ENCODE results near the gene SAMD14.

SAMD14 gene

DNA sequence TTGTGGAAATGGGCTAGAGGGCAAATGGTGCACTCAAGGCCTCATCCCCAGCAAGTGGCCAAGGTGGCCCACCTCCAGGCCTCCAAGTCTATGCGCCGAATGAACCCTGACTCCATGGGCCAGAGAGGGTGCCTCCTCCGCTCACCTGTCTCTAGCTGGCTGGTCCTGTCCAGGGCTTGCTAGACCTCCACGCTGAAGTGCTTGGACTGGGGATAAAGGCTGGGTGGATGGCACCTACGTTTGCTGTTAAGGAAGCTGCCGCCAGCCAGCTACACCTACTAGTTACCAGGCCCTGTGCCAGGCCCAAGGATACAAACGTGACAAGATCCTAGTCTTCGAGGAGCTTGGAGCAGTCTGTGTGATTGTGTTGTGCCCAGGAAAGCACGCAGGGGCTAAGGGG lies 35.1 kb upstream of the SAMD14 start:
- DNase-seq: no peak

DNA sequence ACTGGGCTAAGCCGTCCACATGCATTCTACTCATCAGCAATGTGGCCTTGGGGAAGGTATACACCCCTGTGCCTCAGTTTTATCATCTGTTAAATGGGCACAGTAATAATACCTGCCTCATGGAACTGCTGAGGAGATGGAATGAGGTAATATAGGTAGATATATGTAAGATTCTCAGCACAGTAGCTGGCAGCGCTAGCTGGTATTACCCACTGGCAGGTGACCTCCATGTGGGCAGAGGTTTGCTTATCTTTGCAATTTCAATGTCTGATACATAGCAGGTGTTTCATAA lies 34.7 kb upstream of the SAMD14 start:
- no peak for DNase-seq

DNA sequence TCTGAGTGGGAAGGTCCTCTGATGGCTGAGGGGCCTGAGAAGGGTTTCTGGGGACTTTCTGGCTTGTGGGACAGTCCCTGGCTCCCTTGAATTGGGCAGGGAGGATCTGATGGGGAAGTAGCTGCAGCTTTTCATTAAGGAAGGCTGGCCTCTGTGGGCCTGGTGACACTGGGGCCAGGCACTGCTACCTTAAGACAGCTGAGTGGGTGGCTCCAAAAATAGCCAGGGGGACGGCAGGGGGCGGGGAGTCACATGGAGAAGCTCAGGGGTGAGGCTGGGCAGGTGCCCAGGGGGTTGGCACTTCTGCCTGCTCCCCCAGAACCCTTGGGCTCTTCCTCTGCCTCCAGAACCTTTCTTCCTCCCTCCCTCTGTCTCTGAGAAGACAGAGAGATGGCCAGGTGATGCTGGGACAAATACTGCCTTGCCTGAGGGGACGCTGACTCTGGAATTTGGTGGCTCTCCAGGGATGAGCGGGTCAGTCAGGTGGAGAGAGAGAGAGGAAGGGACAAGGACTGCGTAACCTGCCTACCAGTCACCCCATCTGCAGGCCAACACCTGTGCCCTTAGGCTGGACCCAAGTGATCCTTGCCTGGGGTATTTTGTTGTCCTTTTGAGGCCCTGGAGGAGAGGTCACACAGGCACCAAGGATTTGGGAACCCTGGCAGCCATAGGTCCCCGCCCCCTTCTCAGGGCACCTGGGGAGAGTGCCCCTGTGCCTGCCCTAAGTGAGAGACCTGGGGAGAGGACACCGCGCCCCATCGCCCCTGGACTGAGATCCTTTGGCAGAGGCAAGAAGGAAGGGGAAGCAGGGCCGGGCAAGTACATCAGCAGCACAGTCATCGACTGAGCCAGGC lies 34.1 kb upstream of the SAMD14 start:
- no peak for DNase-seq

DNA sequence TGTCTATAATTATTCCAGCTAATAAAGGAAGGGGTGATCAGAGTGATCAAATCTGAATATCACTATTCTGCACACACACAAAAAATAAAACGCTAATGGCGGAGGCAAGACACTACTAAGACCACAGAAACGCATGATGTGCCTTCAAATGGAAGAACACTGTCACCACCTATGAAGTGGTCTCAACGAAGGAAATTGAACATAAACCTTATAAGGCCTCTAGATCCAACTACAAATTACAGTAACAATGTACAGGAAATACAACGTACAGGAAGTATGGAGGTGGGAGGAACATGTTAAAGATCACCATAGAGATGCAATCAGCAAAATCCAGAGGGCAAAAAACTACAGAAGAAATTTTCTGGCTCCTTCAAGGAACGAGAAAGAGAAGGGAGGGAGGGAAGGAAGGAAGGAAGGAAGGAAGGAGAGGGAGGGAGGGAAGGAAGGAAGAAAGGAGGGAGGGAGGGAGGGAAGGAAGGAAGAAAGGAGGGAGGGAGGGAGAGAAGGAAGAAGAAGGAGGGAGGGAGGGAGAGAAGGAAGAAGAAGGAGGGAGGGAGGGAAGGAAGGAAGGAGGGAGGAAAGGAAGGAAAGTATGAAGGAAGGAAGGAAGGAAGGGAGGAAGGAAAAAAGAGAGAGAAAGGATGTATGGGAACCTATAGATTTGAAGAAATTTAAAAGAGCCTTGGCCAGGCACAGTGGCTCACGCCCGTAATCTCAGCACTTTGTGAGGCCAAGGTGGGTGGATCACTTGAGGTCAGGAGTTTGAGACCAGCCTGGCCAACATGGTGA lies 32.7 kb upstream of the SAMD14 start:
- no peak for DNase-seq

DNA sequence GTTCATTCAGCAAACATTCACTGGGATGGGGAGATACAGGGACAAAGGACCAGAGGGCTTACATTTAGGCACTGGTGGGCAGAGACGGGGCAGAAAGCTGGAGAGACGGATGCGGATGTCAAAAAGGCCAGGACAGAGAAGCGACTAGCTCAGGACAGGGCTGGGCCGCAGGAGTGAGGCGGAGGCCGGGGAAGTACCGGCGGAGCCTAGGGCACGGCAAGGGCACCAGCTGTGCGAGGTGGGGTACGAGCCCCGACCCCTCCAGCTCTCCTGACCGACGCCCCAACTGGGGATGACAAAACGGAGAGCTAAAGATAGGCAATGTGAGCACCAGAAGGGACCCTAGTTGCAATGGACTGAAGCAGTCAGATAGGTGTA lies 31.9 kb upstream of the SAMD14 start:
- DNase-seq: no peak

DNA sequence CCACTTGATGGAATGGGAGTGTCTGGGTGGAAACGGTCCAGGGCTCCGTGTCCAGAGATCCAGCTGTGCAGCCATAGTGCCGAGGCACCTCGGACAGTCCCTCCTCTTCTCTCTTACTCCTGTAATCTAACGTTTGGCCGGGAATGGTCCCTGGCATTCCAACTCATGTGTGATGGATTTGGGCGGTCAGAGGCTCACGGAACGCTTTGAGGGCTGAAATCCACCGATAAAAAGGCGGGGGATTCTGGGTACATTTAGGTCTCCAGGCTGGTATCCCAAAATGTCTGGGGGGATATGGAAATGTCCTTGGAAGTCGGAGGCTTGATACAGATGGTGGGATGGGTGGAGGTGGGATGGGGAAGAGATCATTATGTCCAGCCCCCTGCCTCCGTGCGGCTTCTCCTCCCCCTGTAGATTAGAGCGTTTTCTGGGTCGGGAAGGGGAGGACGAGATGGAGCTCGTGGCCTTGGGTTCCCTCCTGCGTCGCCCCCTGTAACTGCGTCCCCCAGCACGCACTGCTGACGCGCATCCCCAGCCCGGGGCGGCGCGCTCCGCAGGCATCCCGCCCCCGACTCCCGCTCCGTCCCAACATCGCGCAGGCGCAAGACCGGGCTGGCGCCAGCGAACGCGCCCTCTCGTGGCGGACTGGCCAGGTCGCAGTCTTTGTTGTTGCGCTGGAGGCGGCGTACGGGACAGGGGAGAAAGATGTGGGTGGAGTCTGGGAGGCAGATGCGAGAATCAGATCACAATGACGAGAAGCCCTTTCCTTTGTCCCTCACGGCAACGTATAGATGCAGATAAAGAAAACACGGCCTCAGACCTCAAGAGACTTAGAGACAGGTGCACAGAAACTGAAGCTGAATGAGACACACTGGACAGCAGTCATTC lies 31.3 kb upstream of the SAMD14 start:
- DNase-seq: peak; percentile 96

DNA sequence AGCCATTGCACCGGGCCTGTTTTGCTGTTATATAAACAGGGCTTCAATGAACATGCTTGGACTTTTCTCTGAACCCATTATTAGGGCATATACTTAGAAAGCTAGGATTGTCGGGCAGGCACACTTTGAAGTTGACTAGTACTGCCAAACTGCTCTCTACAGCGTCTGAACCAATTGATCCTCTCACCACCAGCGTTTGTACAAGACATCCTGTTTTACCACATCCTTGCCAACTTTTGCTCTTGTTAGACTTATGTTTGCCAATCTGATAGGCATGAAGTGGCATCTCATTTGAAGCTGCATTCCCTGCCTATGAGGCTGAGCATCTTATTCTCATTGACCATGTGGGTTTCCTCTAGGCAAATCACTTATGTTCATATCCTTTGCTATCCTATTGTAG lies 27.9 kb upstream of the SAMD14 start:
- peak; percentile 47 for DNase-seq

DNA sequence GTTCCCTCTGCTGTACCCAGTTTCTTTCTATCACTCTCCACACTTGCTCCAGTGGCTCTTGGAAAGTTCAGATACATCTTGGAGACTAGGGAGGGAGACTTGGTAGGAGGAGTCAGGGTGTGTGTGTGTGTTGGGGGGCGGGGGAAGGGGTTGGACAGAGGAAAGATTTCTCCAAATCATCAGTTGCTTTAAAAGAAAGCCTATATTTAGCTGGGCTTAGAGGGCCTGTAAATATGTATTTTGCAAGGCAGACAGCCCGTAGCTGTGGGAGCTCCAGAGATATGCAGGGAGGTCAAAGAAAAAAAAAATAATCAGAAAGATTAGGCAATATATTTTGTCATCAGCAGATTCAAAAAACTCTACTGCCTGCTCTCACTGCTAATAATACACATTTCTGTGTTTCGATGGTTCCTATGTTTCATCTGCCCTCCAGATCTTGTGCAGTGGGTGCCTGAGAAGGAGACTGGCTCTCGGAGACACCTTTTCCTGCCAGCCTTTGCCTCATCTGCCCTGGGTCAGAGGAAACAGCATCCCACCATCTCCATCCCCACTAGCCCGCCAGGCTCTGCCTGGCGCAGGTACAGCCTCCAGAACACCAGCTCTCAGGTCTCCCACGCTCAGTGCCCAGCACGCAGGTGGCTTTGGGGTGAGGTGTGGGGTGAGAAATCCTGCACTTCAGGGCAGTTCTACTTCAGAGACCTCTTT lies 25.3 kb upstream of the SAMD14 start:
- no peak for DNase-seq

DNA sequence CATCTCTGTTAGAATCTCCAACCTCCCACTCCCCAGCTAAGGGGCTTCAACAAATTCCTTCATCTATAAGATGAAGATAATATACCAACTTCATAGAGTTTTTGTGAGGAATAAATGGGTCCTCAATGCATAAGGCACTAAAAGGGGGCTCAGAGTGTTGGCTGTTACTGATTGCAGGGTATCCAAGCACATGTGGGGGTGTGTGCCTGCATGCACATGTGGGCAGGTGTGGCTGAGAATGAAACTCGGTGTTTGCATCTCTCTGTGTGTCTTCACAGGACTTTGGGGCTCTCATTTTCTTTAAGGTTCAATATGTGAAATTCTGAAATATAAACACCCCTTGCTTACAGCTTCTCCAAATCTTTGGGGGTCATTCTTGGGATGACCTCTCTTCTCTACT lies 24.6 kb upstream of the SAMD14 start:
- no peak for DNase-seq

DNA sequence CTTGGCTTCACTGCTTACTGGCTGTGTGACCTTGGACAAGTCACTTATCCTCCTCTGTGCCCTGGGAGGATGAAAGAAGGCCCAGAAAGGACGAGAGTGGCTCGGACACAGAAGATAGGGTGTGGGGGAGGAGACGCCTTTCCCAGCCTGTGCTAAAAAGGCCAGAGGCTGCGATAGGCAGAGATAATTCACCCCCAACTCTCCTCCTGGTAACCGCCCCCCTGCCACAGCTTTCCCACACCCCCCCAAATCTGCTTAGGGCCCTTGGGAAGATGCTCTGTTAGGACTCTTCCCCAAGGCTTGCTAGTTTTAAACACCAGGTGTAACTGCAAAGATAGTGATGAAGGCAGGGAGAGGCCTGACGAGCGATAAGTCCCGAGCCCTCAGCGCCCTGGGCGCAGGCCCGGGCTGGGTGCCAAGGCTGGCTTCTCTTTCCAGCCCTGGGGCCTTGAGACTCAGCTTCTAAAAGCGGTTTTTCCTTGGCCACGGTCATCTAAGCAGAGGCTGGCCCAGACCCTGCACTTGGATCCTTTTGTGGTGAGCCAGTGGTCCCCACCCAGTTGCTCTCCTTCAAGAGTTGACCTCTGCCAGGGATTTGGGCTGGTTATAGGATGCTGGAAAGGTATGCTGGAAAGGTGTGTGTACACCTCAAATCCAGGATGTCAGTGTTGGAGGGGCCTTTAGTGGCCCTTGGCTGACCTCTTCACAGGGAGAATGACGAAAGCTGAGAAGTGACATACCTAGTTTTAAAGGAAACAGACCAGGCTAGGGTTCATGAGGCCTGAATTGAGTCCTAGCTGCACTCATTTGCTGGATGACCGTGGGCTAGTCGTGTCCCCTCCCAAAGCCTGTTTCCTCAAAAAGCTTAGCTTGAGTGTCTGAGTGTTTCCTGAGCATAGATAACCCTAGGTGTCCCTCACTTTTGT lies 24.0 kb upstream of the SAMD14 start:
- DNase-seq: no peak

DNA sequence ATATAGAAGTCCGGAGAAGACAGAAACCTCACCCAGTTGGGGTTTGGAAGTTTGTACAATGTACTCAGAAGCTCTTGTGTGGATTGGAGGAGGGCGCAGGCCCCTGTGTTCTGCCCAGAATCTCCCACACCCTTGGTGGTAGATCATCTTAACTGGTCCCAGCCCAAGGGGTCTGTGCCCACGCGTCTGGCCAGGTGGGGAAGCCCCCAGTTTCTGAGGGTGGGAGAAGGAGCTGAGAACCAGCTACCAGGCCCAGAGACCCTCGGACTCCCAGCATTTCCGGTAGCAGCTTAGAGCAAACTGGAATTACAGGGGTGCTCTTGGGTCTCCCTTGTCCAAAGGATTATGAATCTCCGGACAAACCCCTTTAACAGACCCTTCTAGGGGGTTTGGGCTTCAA lies 22.8 kb upstream of the SAMD14 start:
- DNase-seq: no peak

DNA sequence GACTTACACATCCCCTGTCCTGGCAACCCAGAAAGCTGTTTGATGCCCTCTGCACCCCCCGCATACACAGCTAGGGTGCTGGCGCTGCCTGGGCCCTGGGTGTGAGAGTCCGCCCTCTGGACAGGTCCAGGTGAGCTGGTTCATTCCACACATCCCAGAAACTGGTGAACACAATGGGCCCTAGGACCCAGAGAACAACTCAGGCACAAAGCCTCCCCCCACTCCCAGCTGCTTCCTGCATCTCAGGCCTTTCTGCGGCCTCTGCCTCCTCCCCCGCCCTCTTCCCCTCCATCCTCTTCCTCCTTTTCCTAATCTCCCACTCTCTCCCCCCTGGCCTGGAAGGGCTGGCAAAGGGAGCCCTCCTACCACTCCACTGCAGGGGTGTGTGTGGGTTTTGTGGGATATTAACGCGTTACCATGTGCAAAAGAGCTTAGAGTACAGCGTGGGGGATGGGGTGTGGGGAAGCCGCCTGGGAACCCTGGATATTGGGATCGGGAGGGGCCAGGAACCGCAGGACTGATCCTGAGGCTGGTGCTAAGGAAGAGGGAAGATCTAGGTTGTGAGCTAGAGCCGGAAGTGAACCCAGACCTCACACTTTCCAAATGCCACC lies 22.1 kb upstream of the SAMD14 start:
- peak; percentile 63 for DNase-seq

DNA sequence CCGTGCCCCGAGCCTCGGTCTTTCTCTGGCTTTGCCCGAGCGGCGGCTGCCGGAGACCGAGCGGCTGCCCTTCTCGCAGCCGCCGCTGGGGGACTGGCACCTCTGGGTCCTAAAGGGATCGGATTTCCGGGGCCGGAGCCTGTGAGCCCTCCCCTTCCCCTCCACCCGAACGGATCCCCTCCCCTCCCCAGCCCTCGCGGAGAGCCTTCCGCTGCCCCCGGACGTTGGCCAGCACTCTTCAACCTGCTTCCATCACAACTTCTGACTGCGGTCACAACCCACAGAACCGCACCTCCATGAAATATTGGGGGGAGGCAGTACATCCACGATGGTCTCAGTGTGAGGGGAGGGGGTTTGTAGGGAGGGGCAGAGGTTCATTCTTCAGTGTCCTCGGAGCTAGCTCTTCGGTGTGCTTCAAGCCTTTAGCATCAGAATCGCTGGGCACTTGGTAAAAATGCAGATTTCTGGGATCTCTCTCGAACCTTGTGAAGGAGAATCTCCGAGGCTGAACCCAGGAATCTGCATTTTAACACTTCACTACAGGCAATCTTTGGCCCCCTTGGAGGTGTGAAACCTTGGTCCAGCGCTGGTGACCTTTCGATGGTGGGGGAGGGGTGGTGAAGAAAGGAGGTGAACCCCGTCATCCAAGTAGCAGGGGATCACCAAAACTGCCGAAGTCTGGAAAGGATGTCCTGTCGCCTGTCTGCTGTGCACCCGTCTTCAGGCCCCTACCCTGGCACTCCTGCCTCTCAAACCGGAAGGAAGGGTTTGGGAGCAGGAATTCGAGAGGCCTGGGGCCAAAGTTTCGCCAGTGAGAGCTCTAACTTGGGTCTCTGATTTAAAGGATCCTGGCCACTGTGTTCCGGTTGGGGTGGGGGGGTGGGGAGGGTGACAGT lies 21.3 kb upstream of the SAMD14 start:
- peak; percentile 91 for DNase-seq

DNA sequence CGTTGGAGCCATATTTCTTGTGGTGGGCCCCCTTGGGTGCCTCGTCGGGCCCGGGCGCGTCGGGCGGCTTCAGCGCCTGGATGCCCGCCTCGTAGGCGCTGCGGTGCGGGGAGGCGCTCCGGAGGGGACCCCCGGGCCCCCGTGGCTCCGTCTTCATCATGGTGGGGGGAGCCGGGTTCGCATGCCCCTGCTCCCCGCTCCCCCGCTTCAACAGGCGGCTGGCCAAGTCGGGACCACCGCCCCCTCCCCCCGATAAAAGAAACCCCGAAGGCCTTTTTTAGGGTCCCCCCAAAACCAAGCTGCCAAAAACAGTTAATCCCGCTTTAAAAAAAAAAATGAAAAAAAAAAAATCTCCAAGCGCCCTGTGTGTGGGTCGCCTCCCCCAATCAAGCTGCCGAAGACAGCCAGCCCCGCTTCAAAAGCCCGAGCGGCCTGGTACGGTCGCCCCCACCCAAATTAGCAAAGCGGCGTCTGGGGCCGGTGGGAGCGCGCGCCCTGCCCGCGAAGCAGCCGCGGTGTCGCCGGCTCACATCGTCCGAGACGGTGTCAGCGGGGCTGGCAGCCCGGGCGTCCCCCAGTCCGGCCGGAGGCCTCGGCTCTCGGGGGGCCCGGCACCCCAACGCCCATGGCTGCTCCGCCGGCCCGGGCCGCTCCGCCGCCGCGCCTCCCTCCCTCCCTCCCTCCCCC lies 20.5 kb upstream of the SAMD14 start, which contains the start of gene PPP1R9B:
PPP1R9B (minus strand) TSS at position 324 of the 687 bp plus-strand sequence; CDS start at position 160, 164 bp downstream.
- DNase-seq: no peak

DNA sequence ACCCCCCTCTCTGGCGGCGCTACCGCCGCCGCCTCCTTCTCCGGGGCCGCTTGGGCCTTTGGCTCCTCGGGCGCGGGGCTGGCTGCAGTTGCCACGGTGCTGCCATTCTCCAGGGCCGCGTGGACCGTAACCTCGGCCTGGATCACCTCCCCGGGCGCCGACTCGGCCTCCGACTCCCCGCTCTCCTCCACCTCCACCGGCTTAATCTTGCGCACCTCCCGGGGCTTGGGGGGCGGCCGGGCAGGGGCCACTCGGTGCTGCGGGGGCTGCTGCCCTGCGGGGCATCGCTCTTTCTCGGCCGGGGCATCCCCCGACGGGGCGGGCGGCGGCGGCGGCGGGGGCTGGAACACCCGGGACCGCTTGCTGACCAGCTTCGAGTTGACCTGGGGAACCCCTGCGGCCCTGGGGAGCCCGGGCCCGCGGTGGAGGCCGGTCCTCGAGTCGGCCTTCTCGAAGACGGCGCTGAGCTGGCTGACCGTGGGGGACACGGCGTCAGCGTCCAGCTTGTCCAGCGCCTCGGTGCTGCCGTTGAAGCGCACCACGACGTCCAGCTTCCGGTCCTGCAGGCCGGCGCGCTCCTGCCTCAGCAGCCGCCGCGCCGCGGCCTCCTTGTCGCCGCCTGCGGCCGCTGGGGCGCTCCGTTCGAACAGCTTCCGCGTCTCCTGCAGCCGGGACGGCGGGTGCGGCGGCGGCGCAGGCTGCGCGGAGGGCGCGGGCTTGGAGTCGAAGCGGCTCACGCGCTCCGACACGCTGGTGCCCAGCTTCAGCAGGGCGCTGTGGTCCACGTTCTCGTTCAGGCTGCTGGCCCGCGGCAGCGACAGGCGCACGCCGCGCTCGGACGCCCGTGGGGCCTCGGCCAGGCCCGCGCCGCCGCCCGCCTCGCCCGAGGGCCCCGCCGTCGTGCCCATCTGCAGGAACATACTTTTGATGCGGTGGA lies 19.7 kb upstream of the SAMD14 start:
- DNase-seq: peak; percentile 60

DNA sequence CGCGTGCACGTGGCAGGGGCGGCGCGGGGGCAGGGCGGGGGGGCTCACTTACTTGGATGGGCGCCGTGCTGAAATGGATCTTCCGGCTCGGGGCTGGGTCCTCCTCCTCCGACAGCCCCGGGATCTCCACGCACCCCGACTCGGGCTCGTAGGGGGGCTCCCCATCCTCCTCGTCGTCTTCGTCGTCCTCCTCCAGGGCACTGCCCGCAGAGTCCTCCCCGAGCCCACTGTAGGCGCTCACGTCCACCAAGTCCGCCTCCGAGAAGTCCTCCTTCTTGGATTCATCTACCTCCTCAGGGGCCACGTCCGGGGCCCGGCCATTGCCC lies 19.1 kb upstream of the SAMD14 start:
- DNase-seq: no peak

DNA sequence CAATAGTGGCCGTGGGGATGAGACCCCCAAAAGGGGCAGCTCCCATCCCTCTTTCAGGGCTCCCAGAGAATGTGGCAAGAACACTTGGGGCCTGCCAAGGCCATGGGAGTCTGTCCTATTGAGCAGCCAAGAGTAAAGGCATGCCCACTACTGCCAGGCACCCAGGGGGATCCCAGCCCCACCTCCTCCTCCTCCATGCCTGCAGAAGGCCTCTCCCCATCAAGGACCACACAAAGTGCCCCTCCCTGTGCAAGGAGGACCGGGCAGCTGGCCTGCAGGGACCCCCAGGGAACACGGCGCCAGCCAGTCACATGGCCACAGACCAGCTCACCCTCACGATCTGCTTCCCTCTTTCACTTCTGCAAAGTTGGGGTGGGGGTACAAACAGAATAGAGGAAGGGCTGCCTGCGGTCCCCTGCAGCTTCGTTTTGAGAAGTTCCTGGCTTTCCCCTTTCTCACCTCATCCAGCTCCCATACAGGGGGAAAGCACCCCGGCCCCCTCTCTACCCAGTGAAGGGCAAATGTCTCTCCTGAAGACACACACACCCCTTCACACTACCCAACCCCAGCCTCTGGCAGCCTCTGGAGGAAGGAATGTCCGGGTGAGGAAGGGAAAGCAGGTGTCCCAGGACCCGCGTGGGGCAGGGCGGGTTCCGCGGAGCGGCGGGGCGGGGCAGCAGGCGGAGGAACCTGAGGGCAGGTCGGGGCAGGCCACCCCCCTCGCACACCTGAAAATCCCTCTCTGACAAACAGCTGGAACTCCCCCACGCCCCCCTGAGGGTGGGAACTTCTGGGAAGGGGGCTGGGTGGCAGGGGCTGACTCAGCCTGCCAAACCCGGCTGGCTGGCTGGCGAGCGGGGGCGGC lies 18.5 kb upstream of the SAMD14 start:
- peak; percentile 74 for DNase-seq
